AG04450 (cell line): ENCODE data around the gene PGM1. TPM values are rescaled to one million over a fixed set of nuclear protein-coding genes. Genes with fewer than 3 reads are reported as not detected.
A peak's percentile ranks its signal among the peaks of the same experiment; 100 is the strongest.
"Not testable (repeated sequence)": the region's sequence is repeated elsewhere in the genome, so short reads cannot be mapped to it uniquely, and the experiment has no call there.

Experiments used
- CTCF ChIA-PET: fragments of 300-600, 350-600 bp; formaldehyde crosslinking; extraction: SDS; loops from one replicate; lab custom pipeline; 2022; ENCODE audit warnings: antibody characterized with exemption, inconsistent platforms; lab: Charles Lee
- POLR2A ChIA-PET: fragments of 350-600 bp; formaldehyde crosslinking; extraction: SDS; loops from one replicate; lab custom pipeline; 2021; ENCODE audit warnings: antibody characterized with exemption, inconsistent platforms; lab: Yijun Ruan, JAX
- DNase-seq: peaks from one replicate; pipeline ENCODE4 v3.0.0-alpha.2; 2011; ENCODE audit warnings: low read depth, low spot score
- H3K27ac ChIP-seq: one replicate; pipeline ENCODE4 v1.5.1; 2012; ENCODE audit warnings: low read depth, low read length, control low read depth
- H3K27me3 ChIP-seq: one replicate; pipeline ENCODE4 v1.6.0; 2012; ENCODE audit warnings: low read length; ENCODE audit not compliant: control insufficient read depth, insufficient read depth
- H3K4me3 ChIP-seq: 2 replicates; pipeline ENCODE4 v1.5.1; 2011; ENCODE audit warnings: mild to moderate bottlenecking, low read depth, low read length, control low read depth
- H3K9me3 ChIP-seq: 2 replicates; pipeline ENCODE4 v1.5.1; 2012; ENCODE audit warnings: low read length; ENCODE audit not compliant: control insufficient read depth, insufficient read depth
- CTCF ChIP-seq: IDR thresholded peaks from 2 replicates; pipeline ENCODE4 v1.5.1; 2011; ENCODE audit warnings: low read depth, low read length, control low read depth, inconsistent platforms
- polyA plus RNA-seq: library from polyadenylated mRNA; depleted of rRNA; stranded (reverse); fragments of >200 nt; gene quantifications from 2 replicates; pipeline ENCODE4 v1.2.3, GENCODE V29; 2011

Gene PGM1
- polyA plus RNA-seq, 1 experiment, result 25.0 TPM

DNA sequence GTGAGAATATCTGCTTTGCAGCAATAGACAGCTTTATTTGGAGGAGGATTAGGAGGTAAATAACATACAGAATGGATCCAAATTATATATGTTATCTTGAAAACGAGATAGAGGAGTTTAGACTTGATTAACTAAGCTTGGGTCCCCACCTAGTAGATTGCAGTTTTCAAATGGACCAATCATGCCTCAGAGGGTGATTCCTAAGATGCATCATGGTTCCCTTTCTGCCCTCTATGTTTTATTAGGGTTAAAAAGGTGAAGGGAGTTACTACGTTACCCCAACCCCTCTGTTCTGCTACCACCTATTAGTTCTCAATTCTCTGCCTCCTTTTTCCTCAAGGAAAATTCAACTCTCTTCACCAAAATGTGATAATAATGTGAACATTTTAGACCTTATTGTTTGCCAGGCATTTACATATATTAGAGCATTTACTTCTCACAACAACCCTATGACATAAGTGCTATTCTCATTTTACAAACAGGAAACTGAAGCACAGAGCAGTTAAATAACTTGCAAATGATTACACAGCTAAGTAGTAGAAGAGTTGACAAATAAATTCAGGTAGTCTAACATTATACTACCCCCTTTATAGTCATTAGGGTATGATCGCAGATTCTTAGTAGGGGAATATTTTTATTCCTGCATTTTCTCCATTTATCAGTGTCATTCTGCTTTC, 23.4 kb upstream of the PGM1 start:
- POLR2A ChIA-PET, result no interaction called here
- Histone ChIP-seq H3K9me3 (no peaks in the 10 kb centered on the region), H3K27me3 (no peaks in the 10 kb centered on the region), H3K4me3 (no peak overlapping the region), H3K27ac (no peak overlapping the region)
- CTCF ChIA-PET, result no interaction called here
- DNase-seq, result no peak
- TF ChIP-seq CTCF, result no peak

DNA sequence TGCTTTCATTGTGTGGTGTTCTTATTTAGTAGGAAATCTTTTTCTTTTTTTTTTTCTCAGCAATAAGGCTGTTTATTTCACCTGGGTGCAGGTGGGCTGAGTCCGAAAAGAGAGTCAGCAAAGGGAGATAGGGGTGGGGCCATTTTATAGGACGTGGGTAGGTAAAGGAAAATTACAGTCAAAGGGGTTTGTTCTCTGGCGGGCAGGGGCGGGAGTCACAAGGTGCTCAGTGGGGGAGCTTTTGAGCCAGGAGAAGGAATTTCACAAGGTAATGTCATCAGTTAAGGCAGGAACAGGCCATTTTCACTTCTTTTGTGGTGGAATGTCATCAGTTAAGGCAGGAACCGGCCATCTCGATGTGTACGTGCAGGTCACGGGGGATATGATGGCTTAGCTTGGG, 20.5 kb upstream of the PGM1 start:
- CTCF ChIA-PET, result interaction anchor here (1.3 kb wide), 1 partner anchor 670 kb away, joined by 3 read pairs; no protein-coding TSS in a partner anchor
- H3K4me3 ChIP-seq, H3K9me3 ChIP-seq, H3K27me3 ChIP-seq, POLR2A ChIA-PET, H3K27ac ChIP-seq, DNase-seq: not testable (repeated sequence)

DNA sequence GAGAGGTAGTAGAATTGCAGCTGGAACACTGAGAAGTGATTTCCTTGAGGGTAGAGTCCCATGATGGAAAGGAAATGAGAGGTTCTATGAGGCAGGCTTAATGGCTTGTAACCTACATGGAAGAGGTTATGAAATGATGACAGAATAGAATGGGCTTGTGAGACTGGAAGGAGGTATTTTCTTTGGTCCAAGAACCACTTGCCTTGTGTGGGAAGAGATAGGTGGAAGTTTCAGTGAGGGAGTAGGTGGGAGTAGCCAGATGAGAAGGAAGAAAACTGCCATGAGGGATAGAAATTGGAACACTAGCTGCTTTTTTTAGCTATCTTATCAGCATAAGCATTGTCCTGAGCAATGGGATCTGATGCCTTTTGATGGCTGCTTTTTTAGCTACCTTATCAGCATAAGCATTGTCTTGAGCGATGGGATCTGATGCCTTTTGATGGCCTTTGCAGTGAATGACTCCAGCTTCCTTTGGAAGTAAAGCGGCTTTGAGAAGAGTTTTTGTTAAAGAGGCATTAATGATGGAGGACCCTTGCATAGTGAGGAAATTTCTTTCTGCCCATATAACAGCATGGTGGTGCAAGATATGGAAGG, 18.9 kb upstream of the PGM1 start:
- POLR2A ChIA-PET, H3K27ac ChIP-seq, H3K4me3 ChIP-seq, H3K9me3 ChIP-seq, DNase-seq, H3K27me3 ChIP-seq: not testable (repeated sequence)
- CTCF ChIA-PET, result interaction anchor here (1.0 to 1.1 kb wide), 2 partner anchors 36 to 672 kb away, joined by 4 to 5 read pairs; no protein-coding TSS in a partner anchor

- no peak overlapping the region for H3K4me3 ChIP-seq
- no peaks in the 10 kb centered on the region for H3K27me3 ChIP-seq
- POLR2A ChIA-PET, result no interaction called here
- TF ChIP-seq CTCF, result peak; percentile 63
- no peak overlapping the region for H3K27ac ChIP-seq
- CTCF ChIA-PET, result interaction anchor here (0.6 to 2.7 kb wide), 14 partner anchors 9 to 1453 kb away, joined by 3 to 28 read pairs (median 4); no protein-coding TSS in a partner anchor
- no peak for DNase-seq
- H3K9me3 ChIP-seq, result no peaks in the 10 kb centered on the region
These were observed 17.8 kb upstream of the PGM1 start for GRCh38 chr1:63575340-63575826.

DNA sequence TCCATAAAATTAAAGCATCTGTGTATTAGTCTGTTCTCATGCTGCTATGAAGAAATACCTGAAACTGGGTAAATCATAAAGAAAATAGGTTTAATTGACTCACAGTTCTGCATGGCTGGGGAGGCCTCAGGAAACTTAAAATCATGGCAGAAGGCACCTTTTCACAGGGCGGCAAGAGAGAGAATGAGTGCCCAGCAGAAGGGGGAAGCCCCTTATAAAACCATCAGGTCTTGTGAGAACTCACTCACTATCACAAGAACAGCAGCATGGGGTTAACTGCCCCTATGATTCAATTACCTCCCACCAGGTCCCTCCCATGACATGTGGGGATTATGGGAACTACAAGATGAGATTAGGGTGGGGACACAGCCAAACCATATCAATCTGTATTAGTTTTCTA, 6.9 kb upstream of the PGM1 start:
- POLR2A ChIA-PET, H3K4me3 ChIP-seq, H3K9me3 ChIP-seq, H3K27ac ChIP-seq, DNase-seq, H3K27me3 ChIP-seq: not testable (repeated sequence)
- CTCF ChIA-PET, result interaction anchor here (0.6 kb wide), 1 partner anchor 89 kb away, joined by 3 read pairs; no protein-coding TSS in a partner anchor

DNA sequence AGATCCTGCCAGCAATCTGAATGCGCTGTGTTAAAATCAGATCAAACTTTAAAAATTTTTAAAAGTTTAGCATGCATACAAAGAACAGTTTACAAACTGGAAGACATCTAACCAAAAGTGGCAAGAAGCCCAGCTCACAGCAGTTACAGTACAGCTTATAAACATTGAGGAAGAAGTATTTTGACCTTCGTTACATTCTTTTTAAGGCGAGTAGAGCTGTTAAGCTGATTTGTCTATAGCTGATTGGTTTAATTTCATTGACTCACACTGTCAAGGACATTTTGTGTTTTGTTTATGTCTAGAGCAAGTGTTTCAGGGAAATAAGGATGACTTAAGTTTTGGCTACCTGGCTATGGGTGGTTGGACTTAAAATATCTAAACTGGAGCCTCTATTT, 3.0 kb upstream of the PGM1 start:
- H3K4me3 ChIP-seq, result no peak overlapping the region
- no peak for TF ChIP-seq CTCF
- no peaks in the 10 kb centered on the region for H3K27me3 ChIP-seq
- peak; percentile 37 for DNase-seq
- ChIA-PET CTCF (interaction anchor here (3.8 kb wide), 1 partner anchor 32 kb away, joined by 15 read pairs; no protein-coding TSS in a partner anchor), POLR2A (no interaction called here)
- H3K9me3 ChIP-seq, result no peaks in the 10 kb centered on the region; the same call in 1 of the 2 replicates
- no peak overlapping the region for H3K27ac ChIP-seq
